Measurements from ENCODE around the gene ZFAND3.
"Not testable (repeated sequence)": the region's sequence is repeated elsewhere in the genome, so short reads cannot be mapped to it uniquely, and the experiment has no call there.

DNA sequence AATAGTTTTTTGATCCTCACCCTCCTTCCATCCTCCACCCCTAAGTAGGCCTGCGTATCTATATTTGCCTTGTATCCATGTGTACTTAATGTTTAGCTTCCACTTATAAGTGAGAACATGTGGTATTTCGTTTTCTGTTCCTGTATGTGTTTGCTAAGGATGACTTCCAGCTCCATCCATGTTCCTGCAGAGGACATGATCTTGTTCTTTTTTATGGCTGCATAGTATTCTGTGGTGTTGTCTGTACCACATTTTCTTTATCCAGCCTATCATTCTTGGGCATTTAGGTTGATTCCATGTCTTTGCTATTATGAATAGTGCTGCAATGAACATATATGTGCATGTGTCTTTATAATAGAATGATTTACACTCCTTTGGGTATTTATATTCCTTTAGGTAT, 129.1 kb downstream of the ZFAND3 start:
- TF ChIP-seq RFX5 (IDR thresholded peaks at IDR 0.05; ENCODE audit: low read length); JUND (IDR thresholded peaks at IDR 0.05); RXRA (IDR thresholded peaks at IDR 0.05; ENCODE audit: borderline replicate concordance, low read depth); CHD2 (IDR thresholded peaks at IDR 0.05; ENCODE audit: low read length, partially characterized antibody); RAD21 (IDR thresholded peaks at IDR 0.05; ENCODE audit: low read length); EZH2phosphoT487 (IDR thresholded peaks at IDR 0.05; ENCODE audit: borderline replicate concordance, low read depth); ZBTB33 (IDR thresholded peaks at IDR 0.05; ENCODE audit: borderline replicate concordance, low read depth); FOSL2 (IDR thresholded peaks at IDR 0.05; ENCODE audit: borderline replicate concordance, low read depth): not testable (repeated sequence)
- TF ChIP-seq, protein P1, sequence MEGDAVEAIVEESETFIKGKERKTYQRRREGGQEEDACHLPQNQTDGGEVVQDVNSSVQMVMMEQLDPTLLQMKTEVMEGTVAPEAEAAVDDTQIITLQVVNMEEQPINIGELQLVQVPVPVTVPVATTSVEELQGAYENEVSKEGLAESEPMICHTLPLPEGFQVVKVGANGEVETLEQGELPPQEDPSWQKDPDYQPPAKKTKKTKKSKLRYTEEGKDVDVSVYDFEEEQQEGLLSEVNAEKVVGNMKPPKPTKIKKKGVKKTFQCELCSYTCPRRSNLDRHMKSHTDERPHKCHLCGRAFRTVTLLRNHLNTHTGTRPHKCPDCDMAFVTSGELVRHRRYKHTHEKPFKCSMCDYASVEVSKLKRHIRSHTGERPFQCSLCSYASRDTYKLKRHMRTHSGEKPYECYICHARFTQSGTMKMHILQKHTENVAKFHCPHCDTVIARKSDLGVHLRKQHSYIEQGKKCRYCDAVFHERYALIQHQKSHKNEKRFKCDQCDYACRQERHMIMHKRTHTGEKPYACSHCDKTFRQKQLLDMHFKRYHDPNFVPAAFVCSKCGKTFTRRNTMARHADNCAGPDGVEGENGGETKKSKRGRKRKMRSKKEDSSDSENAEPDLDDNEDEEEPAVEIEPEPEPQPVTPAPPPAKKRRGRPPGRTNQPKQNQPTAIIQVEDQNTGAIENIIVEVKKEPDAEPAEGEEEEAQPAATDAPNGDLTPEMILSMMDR (IDR thresholded peaks at IDR 0.05) = not testable (repeated sequence)
- TF ChIP-seq, protein P2, sequence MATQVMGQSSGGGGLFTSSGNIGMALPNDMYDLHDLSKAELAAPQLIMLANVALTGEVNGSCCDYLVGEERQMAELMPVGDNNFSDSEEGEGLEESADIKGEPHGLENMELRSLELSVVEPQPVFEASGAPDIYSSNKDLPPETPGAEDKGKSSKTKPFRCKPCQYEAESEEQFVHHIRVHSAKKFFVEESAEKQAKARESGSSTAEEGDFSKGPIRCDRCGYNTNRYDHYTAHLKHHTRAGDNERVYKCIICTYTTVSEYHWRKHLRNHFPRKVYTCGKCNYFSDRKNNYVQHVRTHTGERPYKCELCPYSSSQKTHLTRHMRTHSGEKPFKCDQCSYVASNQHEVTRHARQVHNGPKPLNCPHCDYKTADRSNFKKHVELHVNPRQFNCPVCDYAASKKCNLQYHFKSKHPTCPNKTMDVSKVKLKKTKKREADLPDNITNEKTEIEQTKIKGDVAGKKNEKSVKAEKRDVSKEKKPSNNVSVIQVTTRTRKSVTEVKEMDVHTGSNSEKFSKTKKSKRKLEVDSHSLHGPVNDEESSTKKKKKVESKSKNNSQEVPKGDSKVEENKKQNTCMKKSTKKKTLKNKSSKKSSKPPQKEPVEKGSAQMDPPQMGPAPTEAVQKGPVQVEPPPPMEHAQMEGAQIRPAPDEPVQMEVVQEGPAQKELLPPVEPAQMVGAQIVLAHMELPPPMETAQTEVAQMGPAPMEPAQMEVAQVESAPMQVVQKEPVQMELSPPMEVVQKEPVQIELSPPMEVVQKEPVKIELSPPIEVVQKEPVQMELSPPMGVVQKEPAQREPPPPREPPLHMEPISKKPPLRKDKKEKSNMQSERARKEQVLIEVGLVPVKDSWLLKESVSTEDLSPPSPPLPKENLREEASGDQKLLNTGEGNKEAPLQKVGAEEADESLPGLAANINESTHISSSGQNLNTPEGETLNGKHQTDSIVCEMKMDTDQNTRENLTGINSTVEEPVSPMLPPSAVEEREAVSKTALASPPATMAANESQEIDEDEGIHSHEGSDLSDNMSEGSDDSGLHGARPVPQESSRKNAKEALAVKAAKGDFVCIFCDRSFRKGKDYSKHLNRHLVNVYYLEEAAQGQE (IDR thresholded peaks at IDR 0.05; ENCODE audit: low read depth, low read length) = not testable (repeated sequence)

All from SK-N-SH (cell line).